Measurements from ENCODE around the gene DGUOK. TPM values are rescaled to one million over a fixed set of nuclear protein-coding genes. Genes with fewer than 3 reads are reported as not detected.
A peak's percentile ranks its signal among the peaks of the same experiment; 100 is the strongest.

Gene DGUOK
- total and polyA plus RNA-seq, 10 of the 15 experiments (the other 5 are each of a cell fraction or from before 2014, with no cell fraction given): 64.4 to 234 (median 91.4) TPM

GRCh38 chr2:74004212-74005182, 77.8 kb downstream of the DGUOK start:
- Histone ChIP-seq H3K27me3 (replicated peaks in 1 of 2; ENCODE audit: control insufficient read depth in 2 of 2, insufficient read depth in 2 of 2, low read length in 1 of 2) (no peaks in the 10 kb centered on the region), H3K79me2 (ENCODE audit: control insufficient read depth, insufficient read depth, low read length) (peaks cover 98% of the 10 kb centered on the region), H3K9me3 (replicated peaks; ENCODE audit: control insufficient read depth, insufficient read depth, low read length) (no peaks in the 10 kb centered on the region), H3K4me2 (ENCODE audit: control insufficient read depth, insufficient read depth) (peak overlapping the region; percentile 13; the same call in 1 of the 2 replicates), H3K9ac (ENCODE audit: control insufficient read depth, insufficient read depth, low read length) (no peak overlapping the region), H2AFZ (ENCODE audit: control insufficient read depth, low read depth, low read length) (no peak overlapping the region), H3K4me3 (no peak overlapping the region), H3K4me1 (ENCODE audit: control insufficient read depth, insufficient read depth, low read length) (peaks cover 9% of the 10 kb centered on the region), H3K27ac (ENCODE audit: control insufficient read depth, insufficient read depth) (no peak overlapping the region), H4K20me1 (ENCODE audit: control insufficient read depth, insufficient read depth) (peaks cover 18% of the 10 kb centered on the region), H3K36me3 (ENCODE audit: control insufficient read depth in 2 of 2, insufficient read depth in 2 of 2, low read length in 1 of 2) (peaks cover 22 to 29% of the 10 kb centered on the region in 2 experiments; a peak in 3 of 4 replicates)
- 84% methylated on average over 13 of the region's 18 CpGs for WGBS (ENCODE audit: insufficient coverage, insufficient replicate concordance, low lambda C conversion rate, missing lambda C conversion rate)
- CTCF ChIA-PET: interaction anchor here (0.8 to 1.8 kb wide), 2 partner anchors 9 to 182 kb away, joined by 3 to 6 read pairs; no protein-coding TSS in a partner anchor
- no peak for FAIRE-seq
- in situ Hi-C loops (cut with MboI): no loop called here
- BruUV-seq (replicated peaks): no TSS peak
- TF ChIP-seq CHD2 (IDR thresholded peaks at IDR 0.05; ENCODE audit: borderline replicate concordance, low read depth, low read length) (no peak), PAX5 (IDR thresholded peaks at IDR 0.05; ENCODE audit: borderline replicate concordance, low read depth, low read length) (no peak), GATAD2B (conservative IDR thresholded peaks at IDR 0.05; ENCODE audit: low read depth) (no peak), RB1 (IDR thresholded peaks at IDR 0.05; ENCODE audit: borderline replicate concordance) (no peak), TARDBP (IDR thresholded peaks at IDR 0.05; ENCODE audit: borderline replicate concordance) (no peak), BMI1 (IDR thresholded peaks at IDR 0.05; ENCODE audit: borderline replicate concordance) (no peak), FOXK2 (IDR thresholded peaks at IDR 0.05) (no peak), CBX3 (IDR thresholded peaks at IDR 0.05; ENCODE audit: borderline replicate concordance, low read depth) (no peak), POLR2AphosphoS2 (IDR thresholded peaks at IDR 0.05; ENCODE audit: low read depth, low read length) (no peak), MEF2A (IDR thresholded peaks at IDR 0.05; ENCODE audit: insufficient read depth, low read depth, low read length) (no peak), EED (IDR thresholded peaks at IDR 0.05; ENCODE audit: low read depth) (no peak)
- TF ChIP-seq, protein P1, sequence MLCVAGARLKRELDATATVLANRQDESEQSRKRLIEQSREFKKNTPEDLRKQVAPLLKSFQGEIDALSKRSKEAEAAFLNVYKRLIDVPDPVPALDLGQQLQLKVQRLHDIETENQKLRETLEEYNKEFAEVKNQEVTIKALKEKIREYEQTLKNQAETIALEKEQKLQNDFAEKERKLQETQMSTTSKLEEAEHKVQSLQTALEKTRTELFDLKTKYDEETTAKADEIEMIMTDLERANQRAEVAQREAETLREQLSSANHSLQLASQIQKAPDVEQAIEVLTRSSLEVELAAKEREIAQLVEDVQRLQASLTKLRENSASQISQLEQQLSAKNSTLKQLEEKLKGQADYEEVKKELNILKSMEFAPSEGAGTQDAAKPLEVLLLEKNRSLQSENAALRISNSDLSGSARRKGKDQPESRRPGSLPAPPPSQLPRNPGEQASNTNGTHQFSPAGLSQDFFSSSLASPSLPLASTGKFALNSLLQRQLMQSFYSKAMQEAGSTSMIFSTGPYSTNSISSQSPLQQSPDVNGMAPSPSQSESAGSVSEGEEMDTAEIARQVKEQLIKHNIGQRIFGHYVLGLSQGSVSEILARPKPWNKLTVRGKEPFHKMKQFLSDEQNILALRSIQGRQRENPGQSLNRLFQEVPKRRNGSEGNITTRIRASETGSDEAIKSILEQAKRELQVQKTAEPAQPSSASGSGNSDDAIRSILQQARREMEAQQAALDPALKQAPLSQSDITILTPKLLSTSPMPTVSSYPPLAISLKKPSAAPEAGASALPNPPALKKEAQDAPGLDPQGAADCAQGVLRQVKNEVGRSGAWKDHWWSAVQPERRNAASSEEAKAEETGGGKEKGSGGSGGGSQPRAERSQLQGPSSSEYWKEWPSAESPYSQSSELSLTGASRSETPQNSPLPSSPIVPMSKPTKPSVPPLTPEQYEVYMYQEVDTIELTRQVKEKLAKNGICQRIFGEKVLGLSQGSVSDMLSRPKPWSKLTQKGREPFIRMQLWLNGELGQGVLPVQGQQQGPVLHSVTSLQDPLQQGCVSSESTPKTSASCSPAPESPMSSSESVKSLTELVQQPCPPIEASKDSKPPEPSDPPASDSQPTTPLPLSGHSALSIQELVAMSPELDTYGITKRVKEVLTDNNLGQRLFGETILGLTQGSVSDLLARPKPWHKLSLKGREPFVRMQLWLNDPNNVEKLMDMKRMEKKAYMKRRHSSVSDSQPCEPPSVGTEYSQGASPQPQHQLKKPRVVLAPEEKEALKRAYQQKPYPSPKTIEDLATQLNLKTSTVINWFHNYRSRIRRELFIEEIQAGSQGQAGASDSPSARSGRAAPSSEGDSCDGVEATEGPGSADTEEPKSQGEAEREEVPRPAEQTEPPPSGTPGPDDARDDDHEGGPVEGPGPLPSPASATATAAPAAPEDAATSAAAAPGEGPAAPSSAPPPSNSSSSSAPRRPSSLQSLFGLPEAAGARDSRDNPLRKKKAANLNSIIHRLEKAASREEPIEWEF (IDR thresholded peaks at IDR 0.05; ENCODE audit: insufficient replicate concordance, low read depth, low read length): no peak
- SMC1A ChIA-PET (ENCODE audit: uncharacterized antibody, unreplicated experiment): interaction anchor here (1.1 to 5.0 kb wide), 9 partner anchors 10 to 144 kb away, joined by 3 to 25 read pairs (median 3); no protein-coding TSS in a partner anchor
- ATAC-seq: no peak
- no peak for DNase-seq (ENCODE audit: low read depth, low spot score)
- intact Hi-C loops (cut with micrococcal nuclease; ENCODE audit: unreplicated experiment): loop anchor here (5.0 kb wide), 1 partner anchor 73 kb away; no protein-coding TSS in a partner anchor
- POLR2A ChIA-PET: interaction anchor here (0.5 to 3.4 kb wide), 5 partner anchors 10 to 100 kb away, joined by 4 to 16 read pairs (median 6); no protein-coding TSS in a partner anchor
- RAD21 ChIA-PET (ENCODE audit: unreplicated experiment): interaction anchor here (0.7 to 3.8 kb wide), 5 partner anchors 15 to 96 kb away, joined by 3 to 27 read pairs (median 5); no protein-coding TSS in a partner anchor

Measured in GM12878 (cell line).